Activated gamma-delta T cell (primary cell): ENCODE results near the gene MATN1.
"Not testable (repeated sequence)": the region's sequence is repeated elsewhere in the genome, so short reads cannot be mapped to it uniquely, and the experiment has no call there.

Source experiments
- DNase-seq: peaks from one replicate; lab custom pipeline; 2025; lab: John Stamatoyannopoulos, UW

MATN1 gene

DNA sequence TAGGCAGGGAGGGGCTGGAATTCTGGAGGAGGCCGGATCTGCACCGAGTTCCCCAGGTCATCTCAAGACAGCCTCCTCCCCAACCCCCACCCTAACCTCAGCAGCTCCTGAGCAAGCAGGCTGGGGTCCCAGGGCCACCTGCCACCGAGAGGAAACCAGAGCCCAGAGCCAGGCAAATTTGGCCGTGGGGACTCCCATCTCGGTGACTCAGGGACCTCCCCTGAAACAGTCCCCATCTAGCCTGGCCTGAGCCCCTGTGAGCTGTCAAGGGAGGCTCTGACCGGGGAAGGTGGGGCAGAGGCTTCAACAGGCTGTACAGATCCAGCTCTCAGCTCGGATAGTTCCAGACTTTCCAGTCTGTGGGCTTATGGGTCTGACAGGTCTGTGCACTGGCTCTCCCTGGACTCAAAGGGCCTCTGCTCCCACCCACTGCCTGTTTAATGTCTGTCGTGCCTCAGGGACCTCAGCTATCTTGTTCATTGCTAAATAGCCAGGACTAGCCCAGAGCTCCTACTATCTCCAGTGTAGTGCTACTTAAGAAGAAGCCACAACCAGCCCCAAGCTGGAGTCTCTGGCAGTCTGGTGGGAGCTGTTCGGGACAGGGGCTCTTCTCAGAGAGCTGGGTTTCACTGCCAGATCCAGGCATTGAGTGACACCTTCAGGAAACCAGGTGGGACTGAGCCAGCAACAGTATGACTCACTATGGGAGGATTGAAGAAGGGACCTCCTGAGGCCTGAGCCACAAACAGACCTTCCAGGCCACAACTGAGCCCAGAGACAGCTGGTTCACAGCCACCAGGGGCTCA lies 25.6 kb downstream of the MATN1 start:
- no peak for DNase-seq

DNA sequence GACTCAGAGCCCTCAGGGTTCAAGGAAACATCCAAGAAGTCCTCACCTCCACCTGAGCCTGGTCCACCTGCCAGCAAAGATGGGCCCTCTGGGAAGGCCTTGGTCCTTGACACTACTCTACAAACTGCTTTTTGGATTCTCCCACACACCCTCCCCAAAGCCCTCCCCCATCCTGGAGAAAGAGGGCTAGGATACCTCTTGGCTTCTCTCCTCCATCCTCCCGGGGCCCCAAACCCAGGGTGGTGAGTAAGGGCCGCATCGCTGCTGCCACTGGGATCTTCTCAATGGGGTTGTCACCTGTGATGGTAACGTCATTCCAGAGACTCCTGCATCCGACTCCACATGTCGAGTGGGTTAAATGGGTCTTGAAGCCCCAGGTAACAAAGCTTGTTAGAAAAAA lies 26.6 kb downstream of the MATN1 start:
- no peak for DNase-seq

DNA sequence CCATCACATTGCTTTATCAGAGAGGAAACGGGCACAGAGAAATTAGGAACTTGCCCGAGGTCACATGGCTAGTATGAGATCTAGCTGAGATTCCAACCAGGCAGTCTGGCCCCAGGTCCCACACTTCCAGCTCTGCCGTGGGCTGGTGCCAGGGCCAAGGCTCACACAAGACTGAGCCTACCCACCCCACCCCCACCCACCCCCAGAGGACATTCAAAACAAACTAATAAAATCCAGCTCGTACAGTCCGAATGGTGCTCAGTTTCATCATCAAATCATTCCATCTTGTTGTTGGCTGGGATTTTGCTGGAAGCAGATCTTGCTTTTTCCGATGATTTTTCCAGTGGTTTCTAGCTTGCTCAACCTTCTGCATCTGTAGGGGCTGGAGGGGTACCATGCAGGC lies 27.9 kb downstream of the MATN1 start:
- DNase-seq, result no peak

DNA sequence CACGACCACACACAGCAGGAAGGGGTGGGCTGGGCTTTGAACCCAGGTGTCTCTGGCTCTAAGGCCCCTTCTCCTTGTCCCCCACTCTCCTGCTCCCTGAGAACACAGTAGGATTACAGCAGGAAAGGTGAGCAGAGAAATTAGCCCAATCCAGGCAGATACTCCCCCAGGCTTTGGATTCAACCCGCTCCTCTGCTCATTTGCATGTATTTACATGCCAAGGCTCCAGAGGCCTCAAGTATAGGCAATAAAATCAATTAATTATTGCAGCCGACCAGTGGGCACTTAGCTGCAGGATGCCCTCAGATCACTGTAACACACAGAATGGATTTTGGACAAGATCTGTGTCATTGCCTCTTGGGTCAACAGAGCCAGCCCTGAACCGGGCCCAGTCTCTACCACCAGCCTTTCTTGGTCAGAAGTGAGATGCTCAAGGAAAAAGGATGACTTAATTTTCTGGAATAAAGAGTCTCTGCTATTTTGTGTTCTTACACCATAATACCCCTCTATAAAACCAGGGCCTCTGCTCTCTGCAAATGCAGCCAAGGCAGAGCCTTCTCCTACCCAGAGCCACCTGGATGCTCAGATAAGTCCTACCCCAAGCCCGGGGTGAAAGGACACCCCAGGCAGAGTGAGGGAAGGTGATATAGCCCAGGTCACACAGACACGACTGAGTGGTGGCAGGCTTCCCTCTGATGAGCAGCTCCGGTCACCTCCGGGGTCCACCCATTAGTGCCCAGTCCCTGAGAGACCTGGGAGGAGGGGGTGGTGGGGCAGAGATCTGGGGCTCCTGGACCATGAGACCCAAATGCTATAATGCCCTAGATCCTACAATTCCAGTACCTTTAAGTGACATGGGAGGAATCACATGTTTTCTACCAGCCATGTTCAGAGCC lies 28.9 kb downstream of the MATN1 start:
- no peak for DNase-seq

DNA sequence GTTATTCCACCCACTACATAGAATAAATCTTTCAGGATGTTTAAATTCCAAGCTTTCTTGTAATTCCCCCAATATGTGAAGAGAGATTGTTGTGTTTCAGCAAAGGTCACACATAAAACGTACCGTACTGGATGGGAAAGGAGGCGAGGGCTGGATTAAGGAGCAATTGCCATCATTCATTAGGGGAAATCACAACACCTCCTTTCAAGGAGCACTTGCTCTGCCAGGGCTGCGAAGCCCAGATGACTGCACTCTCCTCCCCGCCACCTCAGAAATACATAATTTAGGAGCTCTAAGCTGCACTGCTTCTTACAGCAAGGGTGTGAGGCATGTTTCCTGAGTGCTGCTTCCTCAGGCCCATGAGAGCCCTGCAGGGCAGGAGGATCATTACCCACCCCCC lies 29.6 kb downstream of the MATN1 start:
- no peak for DNase-seq

DNA sequence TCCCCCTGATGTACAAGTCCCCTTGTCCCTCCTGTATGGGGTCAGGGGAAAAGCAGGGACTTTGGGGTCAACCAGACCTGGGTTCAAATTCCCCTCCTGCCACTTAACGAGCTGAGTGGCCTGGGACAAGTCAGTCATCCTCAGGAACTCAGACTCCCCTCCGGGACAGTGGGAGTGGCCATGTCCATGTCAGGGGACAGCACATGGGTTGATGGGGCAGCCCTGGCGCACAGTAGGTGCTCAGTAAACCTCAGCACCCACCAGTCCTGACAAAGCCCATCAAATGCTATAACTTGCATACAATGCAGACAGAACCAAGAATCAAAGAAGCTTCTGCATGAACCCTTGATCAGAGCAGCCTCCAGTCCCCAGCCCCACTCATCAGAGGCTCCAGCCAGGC lies 30.0 kb downstream of the MATN1 start:
- DNase-seq, result no peak

DNA sequence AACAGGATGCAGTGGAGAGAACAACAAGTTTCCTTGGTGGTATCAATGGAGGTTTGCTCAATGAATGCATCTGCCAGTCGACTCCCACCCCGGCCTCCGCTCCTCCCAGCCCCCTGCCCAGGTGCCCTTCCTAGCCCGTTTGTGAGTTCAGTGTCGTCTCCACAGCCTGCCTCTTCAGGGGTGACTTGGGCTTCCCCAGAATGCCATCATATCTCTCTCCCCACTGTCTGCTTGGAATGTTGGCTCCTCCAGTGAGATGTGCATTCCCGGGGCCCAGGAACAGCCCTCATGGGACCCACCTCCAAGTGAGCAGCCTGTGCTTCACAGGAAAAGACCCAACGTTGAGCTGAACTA lies 30.5 kb downstream of the MATN1 start:
- no peak for DNase-seq

DNA sequence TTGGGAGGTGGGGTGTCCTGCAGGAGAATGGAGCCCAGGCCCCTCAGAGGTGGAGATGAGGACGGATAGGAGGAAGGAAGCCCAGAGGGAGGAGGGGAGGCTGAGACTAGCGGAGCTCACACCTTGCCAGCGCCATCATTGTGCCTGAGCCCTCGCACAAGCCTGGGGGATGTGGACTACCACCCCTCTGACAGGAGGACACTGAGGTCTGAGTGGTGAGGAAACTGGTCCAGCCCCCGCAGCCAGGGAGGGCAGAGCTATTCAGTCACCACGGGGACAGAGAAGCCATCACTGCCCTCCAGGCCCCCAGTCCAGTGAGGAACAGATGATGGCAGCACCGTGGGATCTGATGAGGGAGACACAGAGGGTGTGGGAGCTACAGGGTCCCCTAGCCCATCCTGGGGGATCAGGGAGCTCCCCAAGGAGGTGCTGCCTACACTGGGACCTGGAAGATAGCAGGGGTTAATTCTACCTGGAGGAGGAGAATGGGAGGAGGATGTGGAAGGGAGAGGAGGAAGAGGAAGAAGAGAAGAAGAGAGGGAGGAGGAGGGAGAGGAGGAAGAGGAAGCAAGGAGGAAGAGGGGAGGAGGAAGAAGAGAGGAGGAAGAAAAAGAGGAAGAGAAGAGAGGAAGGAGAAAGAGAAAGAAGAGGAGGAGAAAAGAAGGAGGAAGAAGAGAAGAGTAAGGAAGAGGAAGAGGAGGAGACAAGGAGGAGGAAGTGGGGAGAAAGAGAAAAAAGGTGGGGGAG lies 31.0 kb downstream of the MATN1 start:
- DNase-seq, result no peak

DNA sequence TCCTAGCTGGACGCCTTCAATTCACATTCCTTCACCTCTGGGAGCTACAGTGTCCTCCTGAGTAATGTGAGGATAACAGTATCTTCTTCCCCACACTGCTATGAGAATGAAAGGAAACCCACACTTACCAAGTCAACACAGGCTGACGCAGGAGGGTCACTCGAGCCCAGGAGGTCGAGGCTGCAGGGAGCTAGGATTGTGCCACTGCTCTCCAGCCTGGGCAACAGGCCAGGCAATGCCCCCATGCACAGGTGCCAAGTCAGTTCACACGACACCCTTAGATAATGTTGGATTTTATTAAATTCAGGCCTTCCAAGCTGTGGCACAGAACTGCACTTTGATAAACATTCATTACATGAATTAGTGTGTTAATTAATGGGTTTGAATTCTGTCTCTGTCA lies 31.9 kb downstream of the MATN1 start:
- no peak for DNase-seq

DNA sequence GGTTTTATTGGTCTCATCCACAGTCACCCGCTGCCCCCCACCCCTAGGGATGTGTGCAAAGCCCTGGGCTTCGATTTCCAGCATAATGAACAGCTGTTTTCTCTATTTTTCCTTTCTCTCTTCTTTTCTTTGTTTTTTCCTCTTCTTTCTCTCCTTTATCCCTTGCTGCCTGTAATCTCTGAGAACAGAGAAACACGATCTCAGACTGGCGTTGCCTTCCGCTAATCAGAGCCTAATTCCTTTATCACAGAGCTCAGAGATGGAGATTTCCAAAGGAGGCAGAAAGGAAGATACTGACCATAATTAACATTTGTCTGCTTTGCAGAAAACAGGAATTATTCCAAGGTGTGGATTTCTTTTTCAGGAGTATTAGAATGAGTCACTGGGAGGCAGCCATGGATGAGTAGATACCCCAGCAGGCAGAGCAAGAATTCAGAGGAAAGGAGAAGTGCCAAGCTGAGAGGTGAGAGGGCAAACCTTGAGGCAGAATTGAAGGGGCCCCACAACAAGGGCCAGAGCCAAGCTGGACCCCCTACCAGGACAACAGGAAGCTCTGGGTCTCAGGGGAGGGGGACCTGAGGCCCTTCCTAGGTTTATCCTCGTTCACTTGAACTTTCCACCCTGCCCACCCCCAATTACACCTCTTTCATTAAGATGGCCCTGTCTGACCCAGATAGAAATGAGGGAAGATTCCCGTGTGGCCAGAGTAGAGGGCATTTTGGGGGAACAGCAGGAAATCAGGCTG lies 33.3 kb downstream of the MATN1 start:
- DNase-seq, result no peak

DNA sequence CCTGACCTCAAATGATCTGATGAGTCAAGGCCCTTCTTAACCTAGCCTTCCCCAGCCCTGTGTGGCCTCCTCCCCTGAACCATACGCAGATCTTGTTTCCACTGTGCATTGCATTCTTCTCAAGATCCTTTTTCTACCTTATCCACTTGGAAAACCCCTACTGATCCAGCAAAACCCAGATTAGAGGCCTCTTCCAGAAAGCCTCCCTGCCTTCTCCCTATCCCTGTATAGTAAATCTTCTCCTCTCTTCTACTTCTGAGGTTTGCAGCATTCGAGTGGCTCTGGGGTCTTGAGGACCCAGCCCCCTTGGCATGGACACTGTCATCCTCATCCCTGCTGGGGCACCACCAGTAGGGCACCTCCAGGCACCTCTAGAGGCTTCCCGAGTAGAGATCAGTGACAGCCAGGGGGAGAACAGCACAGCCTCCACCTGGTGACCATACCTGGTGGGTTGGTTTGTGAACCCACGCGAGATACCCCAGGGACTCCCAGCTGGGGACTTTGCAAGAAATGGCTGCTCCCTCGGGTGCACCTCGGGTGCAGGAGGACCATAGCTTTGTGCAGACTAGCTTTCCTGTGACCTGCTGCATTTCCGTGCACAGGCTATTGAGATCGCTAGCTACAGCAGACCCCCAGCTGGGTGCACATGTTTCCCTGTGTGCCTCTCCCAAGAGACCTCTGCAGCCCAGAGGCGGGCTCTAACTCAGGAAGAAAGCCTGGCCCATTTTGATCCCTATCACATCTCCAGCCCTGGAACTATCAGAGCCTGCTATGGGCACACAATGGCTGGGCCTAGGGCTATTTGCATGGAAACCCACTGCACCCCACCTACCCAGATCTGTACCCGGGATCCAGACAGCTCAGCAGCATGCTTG lies 34.2 kb downstream of the MATN1 start:
- DNase-seq, result no peak

DNA sequence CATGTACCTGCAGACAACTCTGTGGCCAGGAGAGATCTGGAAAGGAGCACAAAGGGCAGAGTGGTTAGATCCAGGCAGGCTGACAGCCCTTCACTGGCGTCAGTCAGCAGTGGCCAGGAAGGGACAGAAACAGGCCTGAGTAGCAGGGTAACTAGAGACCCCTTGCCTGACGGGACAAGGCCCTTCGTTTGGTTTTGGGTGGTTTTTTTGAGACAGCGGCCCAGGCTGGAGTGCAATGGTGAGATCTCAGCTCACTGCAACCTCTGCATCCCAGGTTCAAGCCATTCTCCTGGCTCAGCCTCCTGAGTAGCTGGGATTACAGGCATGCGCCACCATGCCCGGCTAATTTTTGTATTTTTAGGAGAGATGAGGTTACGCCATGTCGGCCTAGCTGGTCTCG lies 34.9 kb downstream of the MATN1 start:
- not testable (repeated sequence) for DNase-seq

DNA sequence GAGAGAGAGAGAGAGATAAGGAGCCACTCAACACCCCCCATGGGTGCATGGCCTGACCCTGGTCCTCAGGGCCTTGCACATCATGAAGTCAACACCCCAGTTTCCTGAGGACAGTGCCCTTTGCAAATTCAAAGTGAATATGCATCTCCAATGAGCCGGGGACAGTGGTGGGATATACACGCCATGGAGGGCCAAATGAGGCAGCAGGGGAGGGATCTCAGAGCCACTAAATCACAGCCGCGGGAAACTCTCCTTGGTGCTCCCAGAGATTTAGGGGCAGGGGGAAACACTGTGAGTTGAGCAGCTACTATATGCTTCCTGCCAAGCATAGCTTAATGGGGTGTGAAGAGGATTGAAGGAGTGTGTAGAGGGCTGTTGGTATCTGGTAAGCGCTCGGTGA lies 35.5 kb downstream of the MATN1 start:
- DNase-seq, result no peak

DNA sequence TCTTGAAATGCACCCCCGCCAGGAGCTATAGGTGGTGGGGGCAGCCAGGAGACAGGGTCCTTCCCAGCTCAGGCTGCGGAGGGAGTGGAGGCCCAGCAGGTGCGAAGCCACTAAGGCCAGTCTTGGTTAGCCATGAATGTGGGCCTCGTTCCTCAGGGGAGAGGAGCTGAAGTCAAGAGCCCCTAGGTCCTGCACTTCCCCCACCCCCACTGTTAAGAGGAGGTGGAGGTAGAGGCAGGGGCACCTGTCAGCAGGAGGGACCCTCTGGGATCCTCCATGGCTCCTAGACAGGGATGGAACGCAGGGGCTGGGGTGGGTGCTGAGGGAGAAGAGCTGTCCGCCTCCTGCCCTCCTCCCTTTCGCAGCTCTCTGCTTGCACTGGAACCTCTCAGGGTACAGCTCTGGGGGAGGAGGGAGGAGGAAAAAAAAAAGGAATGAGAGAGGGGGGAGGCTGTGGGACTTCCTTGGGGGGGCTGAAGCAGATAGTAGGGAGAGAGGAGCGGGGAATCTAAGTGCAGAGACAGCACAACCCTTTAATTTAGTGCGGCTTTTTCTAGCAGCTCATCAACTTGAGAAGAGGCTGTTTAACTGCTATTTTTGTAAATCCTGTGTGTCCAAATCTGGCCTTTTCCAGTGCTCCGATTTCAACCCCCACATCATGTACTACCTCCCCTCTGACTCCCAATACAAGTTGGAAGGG lies 37.0 kb downstream of the MATN1 start:
- DNase-seq, result no peak

DNA sequence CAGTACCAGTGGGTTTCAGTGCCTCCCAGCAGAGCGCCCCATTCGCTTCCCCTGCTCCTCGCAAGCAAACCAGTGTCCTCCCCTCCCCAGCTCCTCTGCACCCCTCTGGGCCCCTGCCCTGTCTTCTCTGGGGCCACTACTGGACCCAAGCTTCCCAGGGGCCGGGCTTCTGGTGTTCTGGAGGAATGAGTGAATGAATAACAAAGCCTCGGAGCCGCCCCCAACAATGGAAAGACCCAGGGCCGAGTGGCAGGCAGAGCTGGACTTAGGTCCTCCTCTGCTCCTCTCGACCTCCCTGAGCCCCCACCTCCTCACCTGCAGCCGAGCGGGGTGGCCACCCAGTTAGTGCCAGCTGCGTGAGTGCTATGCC lies 37.6 kb downstream of the MATN1 start:
- DNase-seq, result no peak

DNA sequence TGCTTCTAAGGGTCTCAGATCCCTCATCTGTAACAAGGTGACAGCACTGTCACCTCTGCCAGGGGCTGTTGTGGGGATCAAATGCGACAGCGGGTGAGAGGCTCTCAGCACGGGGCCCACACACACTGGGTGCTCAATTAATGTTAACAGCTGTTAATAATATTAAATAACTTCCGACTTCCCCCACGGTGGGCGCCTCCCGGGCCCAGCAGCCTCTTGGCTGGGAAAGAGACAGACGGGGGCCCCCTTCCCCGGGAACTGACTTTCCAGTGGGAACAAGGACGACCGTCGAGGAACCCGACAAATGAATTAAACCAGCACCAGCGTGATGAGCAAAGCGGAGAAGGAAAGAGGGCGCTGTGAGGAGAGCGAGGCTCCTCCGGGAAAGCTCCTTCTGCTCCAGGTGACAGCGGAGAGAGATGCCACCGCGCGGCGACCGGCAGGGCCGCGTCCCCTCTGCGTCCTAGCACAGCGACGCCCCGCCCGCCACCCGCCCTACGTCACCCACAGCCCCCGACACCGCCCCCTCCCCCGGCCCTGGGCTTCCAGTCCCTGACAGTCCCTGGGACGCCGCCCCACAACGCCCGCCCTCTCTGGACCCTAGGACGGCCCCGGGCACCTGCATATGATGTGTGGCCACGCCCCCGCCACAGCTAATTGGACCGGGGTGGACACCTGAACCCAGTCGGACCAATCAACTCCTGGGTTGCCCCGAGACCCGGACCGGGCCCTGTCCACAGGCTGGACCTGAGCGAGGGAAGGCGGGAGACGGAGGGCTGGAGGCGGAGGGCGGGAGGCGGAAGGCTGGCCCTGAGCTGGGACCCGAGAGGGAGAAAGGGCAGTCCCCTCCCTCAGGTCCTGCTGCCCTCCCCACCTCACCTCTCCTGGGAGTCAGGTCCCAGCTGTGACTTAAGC lies 38.2 kb downstream of the MATN1 start:
- DNase-seq, result peak; percentile 24

DNA sequence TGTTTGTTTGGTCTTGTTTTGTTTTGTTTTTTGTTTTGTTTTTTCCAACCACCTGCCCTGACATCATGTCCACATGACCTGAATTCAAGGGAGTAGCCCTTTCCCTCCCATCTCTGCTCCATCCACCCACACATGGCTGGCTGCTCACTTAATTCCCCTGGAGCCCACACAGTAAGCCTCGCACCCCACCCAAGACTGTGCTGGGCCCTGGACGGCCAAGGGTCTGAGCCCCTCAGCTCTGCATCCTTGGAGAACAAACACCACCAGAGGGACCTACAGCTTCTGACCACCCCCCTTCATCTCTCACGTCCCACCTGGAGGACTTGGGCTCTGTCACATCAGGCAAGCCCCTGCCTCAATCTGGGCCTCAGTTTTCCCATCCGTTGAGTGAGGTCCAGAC lies 39.1 kb downstream of the MATN1 start:
- DNase-seq, result no peak

DNA sequence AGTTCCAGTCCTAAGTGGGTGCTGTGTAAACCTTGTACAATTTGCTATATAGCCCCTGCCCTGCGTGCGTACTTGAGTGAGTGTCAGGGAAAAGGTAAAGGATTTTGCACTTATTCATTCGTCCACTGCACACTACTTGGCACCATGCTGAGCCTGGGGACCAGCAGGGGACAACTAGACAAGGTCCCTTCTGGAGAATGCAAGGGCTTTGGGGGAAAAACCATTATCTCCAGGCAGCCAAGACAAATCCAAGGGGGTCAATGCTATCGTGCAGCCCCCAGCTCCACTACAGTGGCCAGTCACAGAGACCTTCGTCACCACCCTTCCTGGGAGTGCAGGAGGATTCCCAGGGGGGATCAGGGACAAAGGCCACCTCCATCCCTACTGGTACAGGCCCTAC lies 39.7 kb downstream of the MATN1 start:
- no peak for DNase-seq
